ENCODE results near the gene LSAMP. TPM values are rescaled to one million over a fixed set of nuclear protein-coding genes. Genes with fewer than 3 reads are reported as not detected.

The LSAMP gene
- total RNA-seq, 4 donors from 2014 or later = 1.9 to 19.7 (median 2.8) TPM

- DNase-seq (ENCODE audit: low spot score) (no peak), ATAC-seq (ENCODE audit: low FRiP score) (no peak)
- TF ChIP-seq CTCF (IDR thresholded peaks at IDR 0.05) = no peak
Measured at GRCh38 chr3:116186049-116186448, 259.2 kb downstream of the LSAMP start.

- DNase-seq (ENCODE audit: low spot score) (no peak), ATAC-seq (ENCODE audit: low FRiP score) (no peak)
- no peak for TF ChIP-seq CTCF (IDR thresholded peaks at IDR 0.05)
Measured at GRCh38 chr3:116181159-116181558, 264.1 kb downstream of the LSAMP start.

GRCh38 chr3:116179091-116179490 lies 266.2 kb downstream of the LSAMP start:
- DNase-seq (ENCODE audit: low spot score) (no peak), ATAC-seq (ENCODE audit: low FRiP score) (no peak)
- TF ChIP-seq CTCF (IDR thresholded peaks at IDR 0.05) = no peak

- TF ChIP-seq CTCF (IDR thresholded peaks at IDR 0.05) = no peak
- no peak for DNase-seq (ENCODE audit: low spot score)
- no peak for ATAC-seq (ENCODE audit: low FRiP score)
Measured at GRCh38 chr3:116176974-116177555, 268.2 kb downstream of the LSAMP start.

- DNase-seq (ENCODE audit: low spot score) = no peak
- ATAC-seq (ENCODE audit: low FRiP score) = no peak
- no peak for TF ChIP-seq CTCF (IDR thresholded peaks at IDR 0.05)
Measured at GRCh38 chr3:116166121-116166520, 279.2 kb downstream of the LSAMP start.

GRCh38 chr3:116165641-116166040 lies 279.6 kb downstream of the LSAMP start:
- no peak for TF ChIP-seq CTCF (IDR thresholded peaks at IDR 0.05)
- DNase-seq (ENCODE audit: low spot score) (no peak), ATAC-seq (ENCODE audit: low FRiP score) (no peak)

GRCh38 chr3:116165135-116165534 lies 280.2 kb downstream of the LSAMP start:
- ATAC-seq (ENCODE audit: low FRiP score) = no peak
- no peak for DNase-seq (ENCODE audit: low spot score)
- TF ChIP-seq CTCF (IDR thresholded peaks at IDR 0.05) = no peak
